Glutamatergic neuron (in vitro differentiated cells): ENCODE data around the gene DCDC2C. TPM values are rescaled to one million over a fixed set of nuclear protein-coding genes. Genes with fewer than 3 reads are reported as not detected.

Experiments
- DNase-seq: peaks from one replicate; pipeline ENCODE4 v3.0.0; 2022
- H3K27ac Mint-ChIP-seq: one replicate; pipeline ENCODE4 v1.8.0; 2020; ENCODE audit warnings: mild to moderate bottlenecking, mixed read lengths, inconsistent platforms; ENCODE audit not compliant: unreplicated experiment
- H3K27me3 Mint-ChIP-seq: one replicate; pipeline ENCODE4 v1.8.0; 2020; ENCODE audit warnings: mild to moderate bottlenecking, moderate library complexity, mixed read lengths, inconsistent platforms; ENCODE audit not compliant: unreplicated experiment
- H3K36me3 Mint-ChIP-seq: one replicate; pipeline ENCODE4 v1.8.0; 2020; ENCODE audit warnings: mild to moderate bottlenecking, mixed read lengths, inconsistent platforms; ENCODE audit not compliant: unreplicated experiment
- H3K4me1 Mint-ChIP-seq: one replicate; pipeline ENCODE4 v1.8.0; 2020; ENCODE audit warnings: mild to moderate bottlenecking, low read depth, mixed read lengths, inconsistent platforms; ENCODE audit not compliant: unreplicated experiment
- H3K4me3 Mint-ChIP-seq: one replicate; pipeline ENCODE4 v1.8.0; 2020; ENCODE audit warnings: mild to moderate bottlenecking, mixed read lengths, inconsistent platforms; ENCODE audit not compliant: unreplicated experiment
- H3K9me3 Mint-ChIP-seq: one replicate; pipeline ENCODE4 v1.8.0; 2020; ENCODE audit warnings: mild to moderate bottlenecking, moderate library complexity, mixed read lengths, inconsistent platforms; ENCODE audit not compliant: unreplicated experiment
- total RNA-seq: library from RNA; stranded (reverse); fragmentation: NEBNext Ultra II Directional; extraction: Animal tissue kit (Norgen Biotek cat#: 25700); gene quantifications from one replicate; pipeline ENCODE4 v1.2.1, GENCODE V29; 2021; ENCODE audit not compliant: unreplicated experiment
- TF ChIP-seq, protein P1 (sequence below): fragments of 200-600 bp; sonication (generic); IDR thresholded peaks from one replicate; pipeline ENCODE4 v1.5.0; 2021; ENCODE audit not compliant: partially characterized antibody, unreplicated experiment

Gene DCDC2C
- total RNA-seq, 1 donor from 2014 or later = not detected

DNA sequence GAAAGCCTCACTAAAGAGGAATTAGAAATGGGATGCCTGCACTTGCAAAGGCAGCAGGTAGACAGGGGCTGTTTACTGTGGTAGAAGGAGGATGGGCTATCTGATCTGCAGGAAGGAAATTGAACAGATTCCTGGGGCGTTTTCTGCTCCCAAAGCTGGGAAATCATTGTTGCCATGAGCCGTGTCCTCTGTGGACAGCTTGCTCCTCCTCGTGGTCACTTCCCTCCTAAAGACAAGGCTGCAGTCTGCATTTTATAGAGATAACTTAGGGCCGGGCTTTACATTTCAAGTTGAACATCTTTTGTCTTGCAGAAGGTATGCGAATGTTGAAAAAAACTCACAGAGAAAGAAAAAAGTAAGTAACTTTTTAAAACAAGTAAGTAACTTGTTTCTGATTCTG is 50.9 kb downstream of the DCDC2C start:
- Mint-ChIP-seq H3K27ac (no peak overlapping the region), H3K9me3 (peaks cover 4% of the 10 kb centered on the region), H3K27me3 (peaks cover 7% of the 10 kb centered on the region), H3K4me3 (no peak overlapping the region), H3K4me1 (peaks cover 13% of the 10 kb centered on the region), H3K36me3 (no peaks in the 10 kb centered on the region)
- TF ChIP-seq, protein P1, sequence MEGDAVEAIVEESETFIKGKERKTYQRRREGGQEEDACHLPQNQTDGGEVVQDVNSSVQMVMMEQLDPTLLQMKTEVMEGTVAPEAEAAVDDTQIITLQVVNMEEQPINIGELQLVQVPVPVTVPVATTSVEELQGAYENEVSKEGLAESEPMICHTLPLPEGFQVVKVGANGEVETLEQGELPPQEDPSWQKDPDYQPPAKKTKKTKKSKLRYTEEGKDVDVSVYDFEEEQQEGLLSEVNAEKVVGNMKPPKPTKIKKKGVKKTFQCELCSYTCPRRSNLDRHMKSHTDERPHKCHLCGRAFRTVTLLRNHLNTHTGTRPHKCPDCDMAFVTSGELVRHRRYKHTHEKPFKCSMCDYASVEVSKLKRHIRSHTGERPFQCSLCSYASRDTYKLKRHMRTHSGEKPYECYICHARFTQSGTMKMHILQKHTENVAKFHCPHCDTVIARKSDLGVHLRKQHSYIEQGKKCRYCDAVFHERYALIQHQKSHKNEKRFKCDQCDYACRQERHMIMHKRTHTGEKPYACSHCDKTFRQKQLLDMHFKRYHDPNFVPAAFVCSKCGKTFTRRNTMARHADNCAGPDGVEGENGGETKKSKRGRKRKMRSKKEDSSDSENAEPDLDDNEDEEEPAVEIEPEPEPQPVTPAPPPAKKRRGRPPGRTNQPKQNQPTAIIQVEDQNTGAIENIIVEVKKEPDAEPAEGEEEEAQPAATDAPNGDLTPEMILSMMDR = no peak
- DNase-seq = no peak

DNA sequence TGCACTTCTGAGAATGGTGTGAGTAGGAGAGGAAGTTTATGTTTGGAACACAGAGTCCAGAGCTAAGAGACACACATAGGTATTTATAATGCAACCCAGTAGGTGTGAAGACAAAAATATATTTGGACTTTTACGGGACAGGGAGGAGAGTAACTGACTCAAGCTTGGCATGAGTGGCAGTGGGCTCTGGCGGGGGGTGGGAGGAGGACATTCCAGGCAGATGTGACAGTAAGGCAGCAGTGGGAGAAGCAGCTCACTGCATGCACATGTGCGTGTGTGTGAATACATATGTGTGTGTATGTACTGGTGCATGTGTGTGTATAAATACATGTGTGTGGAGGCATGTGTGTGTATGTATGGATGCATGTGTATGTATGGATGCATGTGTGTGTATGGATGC is 51.4 kb downstream of the DCDC2C start:
- no peak overlapping the region for H3K4me3 Mint-ChIP-seq
- DNase-seq = no peak
- H3K4me1 Mint-ChIP-seq = peaks cover 13% of the 10 kb centered on the region
- peaks cover 4% of the 10 kb centered on the region for H3K9me3 Mint-ChIP-seq
- TF ChIP-seq, protein P1 = no peak
- H3K27me3 Mint-ChIP-seq = peaks cover 7% of the 10 kb centered on the region
- H3K36me3 Mint-ChIP-seq = no peaks in the 10 kb centered on the region
- no peak overlapping the region for H3K27ac Mint-ChIP-seq

DNA sequence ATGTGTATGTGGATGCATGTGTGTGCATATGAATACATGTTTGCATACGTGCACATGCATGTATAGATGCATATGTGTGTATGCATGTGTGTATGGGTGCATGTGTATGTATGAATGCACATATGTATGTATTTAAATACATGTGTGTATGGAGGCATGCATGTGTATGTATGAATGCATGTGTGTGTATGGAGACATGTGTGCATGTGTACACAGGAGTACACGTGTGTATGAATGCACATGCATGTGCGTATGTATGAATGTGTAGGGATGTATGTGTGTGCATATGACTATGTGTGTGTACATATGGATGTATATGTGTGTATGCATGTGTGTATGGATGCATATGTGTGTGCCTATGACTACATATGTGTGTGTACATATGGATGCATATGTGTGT is 51.9 kb downstream of the DCDC2C start:
- no peak overlapping the region for H3K4me3 Mint-ChIP-seq
- H3K27ac Mint-ChIP-seq = no peak overlapping the region
- H3K36me3 Mint-ChIP-seq = no peaks in the 10 kb centered on the region
- TF ChIP-seq, protein P1 = no peak
- no peak for DNase-seq
- peaks cover 14% of the 10 kb centered on the region for H3K4me1 Mint-ChIP-seq
- H3K9me3 Mint-ChIP-seq = peaks cover 4% of the 10 kb centered on the region
- H3K27me3 Mint-ChIP-seq = peaks cover 7% of the 10 kb centered on the region

DNA sequence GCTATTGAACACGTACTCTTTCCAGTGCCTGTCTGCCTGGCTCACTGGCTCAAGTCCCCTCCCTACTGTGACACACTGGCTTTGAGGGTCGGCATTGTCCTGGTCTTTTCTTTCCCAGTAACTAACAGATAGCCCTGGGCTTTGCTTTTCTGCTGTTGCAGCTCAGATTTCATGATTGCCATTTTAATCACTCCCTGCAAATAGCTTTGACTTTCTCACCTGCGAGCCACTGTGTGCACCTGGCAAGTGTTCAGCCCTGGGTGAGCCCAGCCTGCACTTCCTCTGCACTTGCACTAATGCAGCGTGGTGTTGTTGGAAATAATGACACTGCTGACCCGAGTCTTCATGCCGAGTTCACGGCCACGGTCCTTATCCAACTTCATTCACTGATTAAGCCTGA is 52.9 kb downstream of the DCDC2C start:
- H3K9me3 Mint-ChIP-seq = peaks cover 4% of the 10 kb centered on the region
- H3K4me3 Mint-ChIP-seq = no peak overlapping the region
- DNase-seq = no peak
- H3K36me3 Mint-ChIP-seq = no peaks in the 10 kb centered on the region
- no peak overlapping the region for H3K27ac Mint-ChIP-seq
- H3K4me1 Mint-ChIP-seq = peaks cover 12% of the 10 kb centered on the region
- peaks cover 5% of the 10 kb centered on the region for H3K27me3 Mint-ChIP-seq
- TF ChIP-seq, protein P1 = no peak

DNA sequence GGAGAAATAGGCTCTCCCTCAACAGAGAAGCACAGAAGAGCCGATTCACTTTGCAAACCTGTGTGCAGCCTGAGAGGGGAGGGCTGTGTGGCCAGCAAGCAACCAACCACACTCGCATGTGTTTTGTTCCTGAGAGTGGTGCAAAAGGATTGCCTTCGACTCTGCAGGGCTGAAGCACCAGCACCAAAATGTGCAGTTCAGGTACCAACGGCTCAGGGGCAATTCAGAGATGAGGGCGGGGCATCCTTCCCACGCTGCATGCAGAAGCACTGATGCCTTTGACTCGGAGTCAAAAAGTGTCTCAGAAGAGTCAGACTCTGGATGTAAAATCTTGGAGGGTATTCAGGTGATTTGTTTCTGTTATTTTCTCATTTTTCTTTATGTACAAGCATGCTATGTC is 55.5 kb downstream of the DCDC2C start:
- peaks cover 3% of the 10 kb centered on the region for H3K27me3 Mint-ChIP-seq

More for the DNA sequence above, 55.5 kb downstream of the DCDC2C start:
- TF ChIP-seq, protein P1 = no peak
- no peak for DNase-seq
- Mint-ChIP-seq H3K36me3 (peaks cover 5% of the 10 kb centered on the region), H3K9me3 (peaks cover under 1% of the 10 kb centered on the region), H3K4me3 (no peak overlapping the region), H3K27ac (no peak overlapping the region), H3K4me1 (peaks cover 6% of the 10 kb centered on the region)
